NCI-H187 (cell line): ENCODE measurements around the gene RAP1GAP.
A peak's percentile ranks its signal among the peaks of the same experiment; 100 is the strongest.

Source experiments
- DNase-seq, 2 experiments: peaks; one replicate each; lab custom pipeline; 2025; lab: John Stamatoyannopoulos, UW

Gene RAP1GAP

DNA sequence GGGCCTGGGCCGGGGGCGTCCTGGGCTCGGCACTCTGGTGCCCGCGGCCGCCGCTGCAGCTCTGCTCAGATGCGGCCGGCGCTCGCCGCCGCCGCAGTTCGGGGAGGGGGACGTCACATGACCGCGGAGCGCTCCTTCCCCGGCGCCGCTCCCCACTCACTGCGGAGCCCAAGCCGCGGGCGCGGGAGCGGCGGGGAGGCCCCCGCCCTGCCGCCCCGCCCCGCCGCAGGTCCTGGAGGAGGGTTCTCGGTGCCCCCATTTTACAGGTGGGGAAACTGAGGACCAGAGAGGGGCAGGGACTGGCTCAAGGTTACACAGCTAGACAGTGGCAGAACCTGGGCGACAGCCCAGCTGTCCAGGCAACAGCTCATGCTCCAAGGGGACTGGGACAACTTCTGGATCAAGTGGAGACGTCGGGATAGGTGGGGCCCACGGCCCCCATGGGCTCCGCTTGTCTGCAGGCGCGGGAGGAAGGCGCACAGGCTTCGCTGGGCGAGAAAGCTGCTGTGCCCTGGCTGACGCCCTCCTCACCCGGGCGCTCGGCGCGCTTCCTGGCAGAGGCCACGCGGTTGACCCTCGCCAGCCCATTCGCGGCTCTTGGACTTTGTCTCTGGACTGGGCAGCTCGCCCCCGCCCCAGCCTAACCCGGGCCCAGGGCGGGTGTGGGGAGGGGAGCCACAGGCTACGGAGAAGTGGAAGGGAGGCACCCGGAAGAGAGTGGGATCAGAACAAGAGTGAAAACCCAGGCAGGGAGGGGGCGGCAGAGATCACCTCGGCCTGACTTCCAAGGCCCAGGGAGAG is at the start of gene RAP1GAP:
TSS of gene RAP1GAP (minus strand) at position 100 of the 801 bp plus-strand sequence. CDS start 49,325 bp downstream, outside the sequence.
- peak in 1 of 2 experiments; percentile 15 for DNase-seq

DNA sequence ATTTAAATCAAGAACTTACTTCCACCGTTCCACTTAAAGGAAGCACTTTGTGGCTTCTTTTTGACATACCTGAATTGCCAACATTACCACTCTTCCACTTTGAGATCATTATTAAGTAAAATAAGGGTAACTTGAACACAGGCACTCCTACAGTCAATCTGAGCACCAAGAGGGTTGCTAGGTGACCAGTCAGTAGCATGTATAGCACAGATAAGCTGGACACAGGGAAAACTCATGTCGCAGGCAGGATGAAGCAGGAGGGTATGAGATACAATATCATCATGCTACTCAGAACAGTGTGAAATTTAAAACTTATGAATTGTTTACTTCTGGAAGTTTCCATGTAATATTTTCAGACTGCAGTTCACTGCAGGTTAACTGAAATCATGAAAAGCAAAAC is 47.0 kb upstream of the RAP1GAP start:
- DNase-seq: no peak

DNA sequence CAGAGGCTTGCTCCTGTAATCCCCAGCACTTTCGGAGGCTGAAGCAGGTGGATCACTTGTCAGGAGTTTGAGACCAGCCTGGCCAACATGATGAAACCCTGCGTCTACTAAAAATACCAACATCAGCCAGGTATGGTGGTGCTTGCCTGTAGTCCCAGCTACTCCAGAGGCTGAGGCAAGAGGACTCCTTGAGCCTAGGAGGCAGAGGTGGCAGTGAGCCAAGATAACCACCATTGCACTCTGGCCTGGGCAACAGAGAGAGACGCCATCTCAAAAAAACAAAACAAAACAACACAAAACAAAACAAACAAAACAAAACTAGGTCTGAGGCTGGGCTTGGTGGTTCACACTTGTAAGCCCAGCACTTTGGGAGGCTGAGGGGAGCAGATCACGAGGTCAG is 38.7 kb upstream of the RAP1GAP start:
- no peak for DNase-seq

DNA sequence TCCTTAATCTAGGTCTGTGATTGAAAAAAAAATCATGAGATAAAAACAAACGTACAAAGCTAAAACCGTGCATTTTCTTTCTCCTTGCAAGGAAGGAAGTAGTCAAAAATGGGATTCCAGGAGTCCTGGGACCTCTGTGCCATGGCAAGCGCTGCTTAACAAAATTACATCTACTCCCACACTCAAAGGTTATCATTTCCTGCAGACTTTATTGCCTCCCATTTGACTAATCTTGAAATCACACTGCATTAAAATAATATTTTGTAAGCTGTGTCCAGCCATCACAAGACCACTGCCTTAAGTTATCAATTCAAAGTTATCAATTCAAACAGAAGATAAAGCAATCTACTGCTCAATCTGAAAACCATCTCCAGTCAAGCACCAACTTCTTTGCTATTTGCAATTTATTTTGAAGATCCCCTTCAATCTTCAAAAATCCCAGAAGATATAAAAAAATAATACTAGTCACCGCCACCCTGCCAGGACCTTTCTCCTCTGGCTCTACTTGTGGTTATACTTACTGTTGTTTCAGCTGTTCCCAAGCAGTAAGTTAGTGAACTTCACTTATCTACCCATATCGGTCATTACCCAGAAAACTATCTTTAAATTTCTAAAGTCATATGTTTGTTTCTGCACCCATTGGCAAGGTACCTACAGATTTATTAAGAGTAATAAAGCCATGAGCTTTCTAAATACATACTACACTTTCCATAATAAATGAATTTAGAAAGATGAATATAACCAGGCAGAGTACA is 38.1 kb upstream of the RAP1GAP start:
- no peak for DNase-seq

DNA sequence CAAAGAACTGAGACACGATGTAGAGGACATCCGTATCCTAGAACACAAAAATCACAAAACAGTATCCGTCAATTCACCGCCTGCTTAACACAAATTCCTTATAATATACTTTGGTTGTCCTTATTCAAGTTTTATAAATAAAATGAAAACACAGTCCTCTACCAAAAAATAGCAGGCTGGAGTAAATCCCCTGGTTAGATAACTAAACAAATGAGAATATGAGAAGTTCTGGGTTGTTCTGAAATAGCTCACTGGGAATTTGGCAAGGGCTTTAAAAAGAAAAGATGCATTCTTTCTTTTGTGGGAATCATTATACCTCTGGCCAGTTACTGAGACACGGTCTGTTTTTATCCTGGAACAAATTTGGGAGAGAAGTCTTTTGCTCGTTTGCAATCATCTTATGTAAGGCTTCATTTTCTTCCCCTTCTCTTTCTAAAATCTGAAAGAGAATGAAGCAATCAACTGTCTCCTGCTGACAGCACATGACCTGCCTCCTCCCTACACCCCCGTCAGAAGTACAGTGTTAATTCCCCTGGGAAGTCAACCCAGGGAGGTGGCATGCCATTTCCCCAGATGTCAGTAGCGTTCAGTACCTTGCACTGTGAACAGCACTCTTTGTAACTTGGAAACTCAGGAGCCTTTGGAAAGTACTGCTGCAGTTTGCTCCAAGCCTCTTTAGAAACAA is 37.1 kb upstream of the RAP1GAP start:
- no peak for DNase-seq

DNA sequence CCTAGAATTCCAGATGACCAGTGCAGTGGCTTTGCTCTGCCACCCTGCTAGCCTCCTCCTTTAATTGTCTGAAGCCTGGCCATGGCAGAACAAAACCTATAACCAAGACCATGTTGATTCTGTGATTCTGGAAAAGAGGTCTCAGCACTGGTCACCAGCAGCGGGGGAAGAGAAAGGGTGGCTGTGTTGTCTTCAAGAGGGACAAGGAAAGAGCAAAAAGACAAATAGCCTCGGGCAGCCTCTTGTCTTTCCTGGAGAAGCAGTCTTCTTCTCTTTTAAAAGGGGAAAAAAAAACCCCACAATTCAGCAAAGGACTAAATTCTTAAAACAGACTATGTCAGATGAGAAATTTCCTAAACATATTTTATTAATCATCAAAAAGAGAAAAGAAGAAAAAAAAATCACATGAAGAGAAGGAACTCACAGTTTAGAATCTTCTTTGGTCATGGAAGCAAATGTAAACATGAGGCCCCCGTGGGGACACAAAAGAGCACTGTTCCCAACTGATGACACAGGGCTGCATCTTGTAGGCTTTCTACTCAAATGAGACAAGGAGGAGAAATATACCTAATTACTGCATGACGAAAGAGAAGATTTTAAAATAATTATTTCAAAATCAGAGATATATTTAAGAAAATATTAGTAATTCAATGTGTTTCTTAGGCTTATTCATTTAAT is 36.3 kb upstream of the RAP1GAP start:
- DNase-seq: no peak

DNA sequence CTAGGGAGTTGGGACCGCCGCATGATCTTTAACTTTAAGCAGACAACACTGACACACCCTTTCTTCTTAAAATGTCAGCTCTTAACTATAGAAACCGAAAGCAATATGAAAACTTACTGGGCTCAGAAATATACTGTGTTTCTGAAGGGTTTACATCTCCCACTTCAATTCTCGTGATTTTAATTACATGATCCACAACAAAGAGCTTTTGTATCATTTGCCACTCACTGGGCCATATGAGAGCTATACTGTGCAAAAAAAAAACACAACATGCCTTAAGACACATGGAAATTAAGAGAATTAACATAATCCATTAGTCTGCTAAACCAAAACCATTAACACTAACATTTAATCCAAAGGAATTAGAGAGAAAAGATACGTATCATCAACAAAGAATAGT is 35.0 kb upstream of the RAP1GAP start:
- DNase-seq: no peak

DNA sequence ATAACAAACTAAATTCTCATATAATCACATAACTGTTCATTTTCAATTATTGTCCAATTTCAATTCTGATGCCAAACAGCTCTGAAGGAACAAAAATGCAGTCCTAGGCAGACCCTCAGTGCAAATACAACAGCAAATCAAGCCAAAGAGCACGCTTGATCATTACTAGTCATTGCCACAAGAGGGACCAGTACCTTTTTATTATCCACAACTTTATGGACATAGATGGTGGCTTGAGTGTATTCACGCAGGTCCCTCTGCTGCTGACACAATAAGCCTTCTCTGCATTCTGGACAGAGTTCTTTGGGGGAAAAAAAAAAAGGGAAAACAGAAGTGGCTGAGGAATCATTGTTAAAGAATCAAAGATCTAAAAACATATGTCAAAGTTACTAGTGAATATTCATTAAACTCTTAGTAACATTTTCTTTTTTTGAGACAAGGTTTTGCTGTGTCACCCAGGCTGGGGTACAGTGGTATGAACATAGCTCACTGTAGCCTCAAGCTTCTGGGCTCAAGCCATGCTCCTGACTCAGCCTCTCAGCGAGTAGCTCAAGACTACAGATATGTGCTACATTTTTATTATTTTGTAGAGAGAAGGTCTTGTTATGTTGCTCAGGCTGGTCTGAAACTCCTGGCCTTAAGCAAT is 34.3 kb upstream of the RAP1GAP start:
- no peak for DNase-seq

DNA sequence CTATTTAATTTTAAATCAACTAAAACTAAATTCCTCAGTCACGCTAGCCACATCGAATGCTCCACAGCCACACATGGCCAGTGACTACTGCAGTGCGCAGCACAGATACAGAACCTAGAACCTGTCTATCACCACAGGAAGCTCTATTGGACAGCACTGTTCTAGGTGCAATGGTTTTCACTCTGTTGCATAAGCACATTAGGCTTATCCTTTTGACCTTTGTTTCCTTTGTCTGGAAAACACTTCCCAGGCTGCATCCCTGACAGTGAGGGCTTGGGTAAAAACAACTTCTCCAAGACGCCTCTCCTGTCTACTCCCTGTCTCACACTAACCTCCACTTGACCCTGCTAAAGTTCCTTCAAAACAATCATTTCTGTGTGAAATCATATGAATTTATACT is 33.6 kb upstream of the RAP1GAP start:
- DNase-seq: no peak

DNA sequence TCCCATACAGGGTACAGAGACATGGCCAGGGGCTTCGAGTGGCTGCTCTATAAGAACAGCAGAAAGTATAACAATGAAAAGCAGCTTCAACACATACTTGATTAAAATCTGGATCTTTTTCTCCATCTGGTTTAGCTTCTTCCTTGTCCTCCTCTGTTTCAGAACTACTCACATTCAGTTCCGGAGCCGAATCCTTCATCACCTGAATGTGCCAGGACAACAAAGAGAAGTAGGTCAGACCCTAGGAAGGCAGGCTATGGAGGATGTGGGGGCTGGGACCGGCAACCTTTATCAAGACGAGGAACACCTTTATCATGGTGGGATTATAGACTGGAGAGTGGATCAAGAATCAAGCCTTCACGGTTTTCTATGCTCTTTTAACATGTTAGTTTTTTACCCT is 32.2 kb upstream of the RAP1GAP start:
- DNase-seq: no peak

DNA sequence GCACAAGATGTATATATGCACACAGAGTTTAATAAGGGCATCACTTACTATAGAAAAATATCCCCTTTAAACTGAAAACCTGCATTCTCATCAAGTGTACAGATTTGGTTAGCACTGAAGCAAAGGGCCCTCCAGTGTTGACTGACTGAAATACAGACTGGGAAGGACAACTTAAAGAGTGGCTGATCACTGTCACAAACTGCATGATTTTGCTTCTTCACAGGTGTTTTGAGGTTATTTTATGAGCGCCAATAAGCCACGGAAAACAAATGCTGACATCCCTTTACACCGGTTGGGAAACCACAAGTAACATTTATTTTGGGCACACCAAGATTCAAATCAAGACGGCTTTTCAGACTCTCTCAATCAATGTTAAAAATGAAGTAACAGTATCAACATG is 30.9 kb upstream of the RAP1GAP start:
- DNase-seq: no peak

DNA sequence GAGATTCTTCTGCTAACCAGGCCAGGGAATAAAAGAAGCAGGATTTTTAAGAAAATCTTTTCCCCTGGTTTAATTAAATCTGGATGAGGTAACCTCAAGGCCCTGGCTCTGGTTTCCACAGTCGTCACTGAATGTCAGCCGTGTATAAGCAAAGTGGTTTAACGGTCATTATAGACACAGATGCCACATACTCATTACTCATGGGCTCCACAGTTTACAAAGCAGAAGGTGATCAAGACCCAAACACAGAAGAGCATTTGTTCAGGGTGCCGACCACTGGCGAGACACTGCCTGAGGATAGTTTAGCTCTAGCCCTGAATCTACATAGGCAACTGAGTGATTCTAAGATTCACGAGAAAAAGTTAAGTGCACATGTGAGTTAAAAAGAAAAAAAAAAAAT is 27.8 kb upstream of the RAP1GAP start:
- no peak for DNase-seq

DNA sequence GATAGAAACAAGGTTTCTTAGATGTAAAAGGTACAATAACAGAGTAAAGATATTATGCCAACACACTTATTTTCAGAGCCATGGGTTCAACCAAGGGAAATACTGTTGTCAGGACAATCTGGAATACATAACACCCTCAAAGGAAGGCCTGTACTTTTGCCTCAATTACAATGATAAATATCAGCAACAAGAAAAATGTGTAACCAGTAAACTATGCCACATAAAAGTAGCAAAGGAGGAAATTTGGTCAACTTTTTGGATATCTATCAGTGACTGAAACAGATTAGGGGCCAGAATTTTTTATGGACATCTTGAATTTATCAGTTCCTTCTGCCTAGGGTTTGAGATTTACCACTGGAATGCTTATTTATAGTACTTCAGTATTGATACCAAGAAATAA is 24.6 kb upstream of the RAP1GAP start:
- DNase-seq: no peak

DNA sequence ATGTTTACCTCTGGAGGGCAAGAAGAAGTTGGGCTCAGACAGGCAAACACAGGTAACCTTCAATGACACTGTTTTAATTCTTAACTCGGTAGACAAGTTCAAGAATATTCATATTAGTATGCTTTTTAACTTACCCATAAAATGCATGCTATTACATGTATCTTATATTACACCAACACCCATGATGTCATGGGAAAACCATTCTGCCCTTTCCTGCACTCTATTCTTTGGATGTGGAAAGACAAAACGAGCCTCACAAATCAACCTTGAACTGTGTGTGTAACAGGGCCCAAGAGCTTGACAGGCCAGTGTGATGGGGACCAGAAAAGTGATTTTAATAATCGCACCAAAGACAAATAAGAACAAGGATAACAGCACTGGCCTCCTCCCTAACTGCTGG is 22.6 kb upstream of the RAP1GAP start:
- no peak for DNase-seq

DNA sequence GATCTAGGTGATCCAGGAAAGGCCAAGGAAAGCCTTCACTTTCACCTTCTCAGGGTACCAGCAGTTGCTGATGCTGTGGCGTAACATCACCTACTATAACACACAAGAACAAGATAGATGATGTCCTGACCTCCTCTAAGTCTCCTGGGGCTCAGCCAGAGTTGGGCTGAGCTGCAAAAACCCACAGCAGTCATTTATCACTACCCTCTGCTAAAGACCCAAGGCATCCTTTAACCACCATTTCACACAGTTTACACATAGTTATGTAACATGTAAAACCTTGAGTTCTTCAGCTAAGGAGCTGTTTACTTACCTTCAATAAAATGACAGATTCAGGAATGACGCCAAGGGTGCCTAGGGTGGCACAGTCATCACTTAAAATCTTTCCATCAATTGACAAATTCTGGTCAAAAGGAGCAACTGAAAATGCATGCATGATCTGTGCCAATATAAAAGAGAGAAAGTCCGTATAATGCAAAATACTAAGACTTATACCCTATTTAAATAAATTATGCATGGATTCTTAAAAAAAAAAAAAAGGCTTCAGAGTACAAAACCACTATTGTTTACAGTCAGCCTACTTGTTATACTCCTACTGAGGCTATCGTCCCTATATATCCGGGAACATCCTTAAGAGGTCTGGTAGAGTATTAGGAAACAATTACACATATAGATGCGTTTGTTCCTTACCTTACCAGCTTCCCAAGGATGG is 20.7 kb upstream of the RAP1GAP start:
- no peak for DNase-seq

DNA sequence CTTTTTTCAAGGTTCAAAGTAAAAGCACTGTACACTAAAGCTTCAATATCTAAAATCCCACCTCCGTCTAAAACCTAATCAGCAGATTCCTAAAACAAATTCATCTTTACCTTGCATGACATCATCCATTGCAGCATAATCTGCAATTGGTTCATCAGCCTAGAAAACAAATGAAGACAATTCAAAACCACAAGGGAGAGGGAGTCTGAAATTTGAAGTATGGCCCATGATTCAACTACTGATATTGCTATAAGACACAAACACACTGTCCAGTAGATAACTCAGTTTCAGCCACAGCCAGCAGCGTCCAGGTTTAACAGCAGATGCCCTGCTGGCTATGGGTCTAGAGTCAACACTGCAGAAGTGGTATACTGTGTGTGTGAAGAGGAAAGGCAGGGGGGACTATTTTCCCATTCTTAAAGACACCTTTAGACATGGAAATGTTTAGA is 17.9 kb upstream of the RAP1GAP start:
- no peak for DNase-seq

DNA sequence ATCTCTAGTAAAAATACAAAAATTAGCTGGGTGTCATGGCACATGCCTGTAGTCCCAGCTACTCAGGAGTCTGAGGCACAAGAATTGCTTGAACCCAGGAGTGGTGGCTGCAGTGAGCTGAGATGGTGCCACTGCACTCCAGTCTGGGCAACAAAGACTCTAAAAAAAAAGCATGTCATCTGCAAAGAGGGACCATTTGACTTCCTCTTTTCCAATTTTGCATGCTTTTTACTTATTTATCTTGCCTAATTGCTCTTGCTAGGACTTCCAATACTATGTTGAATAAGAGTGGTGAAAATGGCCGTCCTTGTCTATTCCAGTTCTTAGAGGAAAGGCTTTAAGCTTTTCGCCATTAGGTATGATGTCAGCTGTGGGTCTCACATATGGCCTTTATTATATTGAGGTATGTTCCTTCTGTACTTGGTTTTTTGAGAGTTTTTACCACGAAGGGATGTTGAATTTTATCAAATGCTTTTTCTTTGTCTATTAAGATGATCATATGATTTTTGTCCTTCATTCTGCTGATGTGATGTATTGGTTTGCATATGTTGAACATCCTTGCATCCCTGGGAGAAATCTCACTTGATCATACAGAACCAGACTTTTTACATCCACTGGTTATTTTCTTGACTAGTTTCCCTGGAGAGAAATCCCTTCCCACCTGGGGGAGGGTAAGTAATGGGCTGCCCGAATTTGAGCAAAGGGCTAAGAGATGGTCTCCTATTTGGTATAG is 17.0 kb upstream of the RAP1GAP start:
- no peak for DNase-seq

DNA sequence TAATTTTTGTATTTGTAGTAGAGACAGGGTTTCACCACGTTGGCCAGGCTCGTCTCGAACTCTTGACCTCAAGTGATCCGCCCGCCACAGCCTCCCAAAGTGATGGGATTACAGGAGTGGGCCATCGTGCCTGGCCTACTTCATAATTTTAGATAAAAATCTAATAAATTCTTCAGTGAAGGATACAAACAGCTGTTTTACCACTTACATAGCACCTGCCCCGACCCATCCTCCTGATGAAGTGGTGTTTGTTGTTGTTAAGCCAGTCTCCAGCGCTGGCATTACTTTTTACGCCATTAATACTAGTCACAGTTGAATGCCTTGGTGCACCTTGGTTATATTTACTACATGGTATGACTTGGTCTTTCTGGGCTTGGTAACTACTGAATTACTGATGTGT is 12.3 kb upstream of the RAP1GAP start:
- DNase-seq: no peak

DNA sequence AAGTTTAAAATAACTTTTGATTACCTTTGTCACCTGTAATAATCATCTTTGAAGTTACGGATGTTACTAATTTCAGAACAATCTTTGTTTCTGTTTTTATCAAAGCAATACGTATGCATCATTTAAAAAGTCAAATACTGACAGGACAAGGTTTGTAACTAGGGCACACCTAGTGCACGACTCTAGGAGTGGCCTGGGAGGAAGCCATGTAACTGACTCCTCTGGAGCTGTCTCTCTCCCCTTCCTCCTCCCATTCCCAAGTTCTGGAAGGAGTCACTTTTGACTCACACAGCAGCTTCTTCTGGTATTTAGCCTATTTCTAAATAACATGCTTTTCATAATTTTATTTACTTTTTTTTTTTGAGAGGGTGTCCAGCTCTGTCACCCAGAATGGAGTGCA is 11.8 kb upstream of the RAP1GAP start:
- DNase-seq: no peak

DNA sequence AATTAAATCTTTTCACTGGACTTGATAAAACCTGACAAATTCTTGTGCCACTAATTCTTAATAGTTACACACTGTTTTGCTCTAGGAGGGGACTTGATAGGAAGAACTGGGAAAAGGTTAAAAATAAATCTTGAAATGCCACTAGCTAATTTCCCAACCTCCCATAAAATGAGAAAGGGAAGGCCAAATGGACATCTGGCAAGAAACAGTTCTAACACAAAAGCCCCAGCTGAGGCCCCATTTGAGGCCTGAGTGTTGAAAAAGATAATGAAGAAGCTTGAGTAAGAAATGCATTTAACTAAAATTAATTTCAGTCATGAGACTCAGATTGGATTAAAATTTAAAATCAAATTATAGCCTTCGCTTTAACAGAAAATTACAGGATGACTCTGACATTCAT is 11.2 kb upstream of the RAP1GAP start:
- DNase-seq: no peak
